HCT116 (cell line): ENCODE data around the gene AMOT. TPM values are rescaled to one million over a fixed set of nuclear protein-coding genes. Genes with fewer than 3 reads are reported as not detected.

Experiments used
- ATAC-seq: fragments of 200-7000 bp; cut with Tn5 transposase; 2 replicates; pipeline ENCODE4 v1.9.1; 2020; ENCODE audit warnings: mild to moderate bottlenecking, moderate library complexity
- BruUV-seq: library from RNA; stranded (reverse); fragments of 400-500 nt; replicated peaks from 2 replicates; lab custom pipeline; 2021; lab: Mats Ljungman, UMichigan
- CTCF ChIA-PET: fragments of 300-600 bp; sonication (Branson Sonifier 250); formaldehyde crosslinking; loops from one replicate; lab custom pipeline; 2021; ENCODE audit warnings: antibody characterized with exemption; lab: Charles Lee
- POLR2A ChIA-PET: fragments of 300-600, 350-600 bp; sonication (Branson Sonifier 250); formaldehyde crosslinking; loops from one replicate; lab custom pipeline; 2021; ENCODE audit warnings: antibody characterized with exemption; lab: Charles Lee
- RAD21 ChIA-PET, 2 experiments: fragments of 300-600 bp; sonication (Branson Sonifier 250); formaldehyde crosslinking; loops; one replicate each; lab custom pipeline; 2023; ENCODE audit warnings: low total read pairs in 2 of 2; ENCODE audit not compliant: uncharacterized antibody in 2 of 2, unreplicated experiment in 2 of 2, low non-redundant PET in 1 of 2; lab: Charles Lee
- DNase-seq: peaks from one replicate; pipeline ENCODE4 v3.0.0-alpha.2; 2010; ENCODE audit warnings: low read depth, low spot score
- H2AFZ ChIP-seq: fragments of 200-600 bp; shearing (Covaris generic), sonication (generic); 2 replicates; pipeline ENCODE4 v1.6.1; 2017; ENCODE audit warnings: low read depth, mixed run types, mixed read lengths, antibody characterized with exemption, low read length; ENCODE audit not compliant: poor library complexity, severe bottlenecking
- H3K27ac ChIP-seq: 2 replicates; pipeline ENCODE4 v1.5.1; 2012; ENCODE audit warnings: low read depth, low read length
- H3K27me3 ChIP-seq: fragments of 200-600 bp; sonication (generic); 2 replicates; pipeline ENCODE4 v1.6.1; 2016; ENCODE audit warnings: mixed run types, low read length, mixed read lengths; ENCODE audit not compliant: insufficient read depth
- H3K36me3 ChIP-seq, 2 experiments: fragments of 200-500 bp in 1 of 2; fragments of 200-600 bp in 1 of 2; sonication (Bioruptor generic) in 1 of 2; sonication (generic) in 1 of 2; 2 replicates each; pipeline versions ENCODE4 v1.5.1 to v1.6.1; 2014 to 2016; ENCODE audit warnings: low read length in 2 of 2, inconsistent platforms in 1 of 2, mixed read lengths in 1 of 2, mixed run types in 1 of 2; ENCODE audit not compliant: insufficient read depth in 2 of 2, control insufficient read depth in 1 of 2
- H3K4me1 ChIP-seq, 2 experiments: fragments of 200-600 bp in 1 of 2; sonication (generic) in 1 of 2; 2 replicates each; pipeline versions ENCODE4 v1.5.1 to v1.6.1; 2012 to 2017; ENCODE audit warnings: low read length in 2 of 2, inconsistent platforms in 1 of 2, mild to moderate bottlenecking in 1 of 2, mixed read lengths in 1 of 2, mixed run types in 1 of 2, moderate library complexity in 1 of 2; ENCODE audit not compliant: insufficient read depth in 2 of 2, control insufficient read depth in 1 of 2
- H3K4me2 ChIP-seq: fragments of 200-600 bp; sonication (generic); 2 replicates; pipeline ENCODE4 v1.6.1; 2017; ENCODE audit warnings: mixed run types, low read length, mixed read lengths
- H3K4me3 ChIP-seq, 2 experiments: fragments of 200-600 bp in 1 of 2; sonication (generic) in 1 of 2; replicated peaks in 1 of 2; 2 replicates each; pipeline ENCODE4 v1.5.1; 2011 to 2016; ENCODE audit warnings: low read length in 2 of 2, control low read depth in 1 of 2, low read depth in 1 of 2, mild to moderate bottlenecking in 1 of 2, mixed read lengths in 1 of 2, mixed run types in 1 of 2
- H3K79me2 ChIP-seq: fragments of 200-600 bp; sonication (generic); 2 replicates; pipeline ENCODE4 v1.6.1; 2017; ENCODE audit warnings: mild to moderate bottlenecking, mixed run types, low read length, moderate library complexity, mixed read lengths; ENCODE audit not compliant: insufficient read depth
- H3K9ac ChIP-seq: fragments of 200-600 bp; sonication (generic); 2 replicates; pipeline ENCODE4 v1.6.1; 2016; ENCODE audit warnings: low read length, mixed read lengths
- H3K9me2 ChIP-seq: fragments of 200-600 bp; sonication (generic), shearing (Covaris generic); 2 replicates; pipeline ENCODE4 v1.6.1; 2017; ENCODE audit warnings: mixed run types, mild to moderate bottlenecking, moderate library complexity; ENCODE audit not compliant: insufficient read depth
- H3K9me3 ChIP-seq, 2 experiments: fragments of 200-500 bp in 1 of 2; fragments of 200-600 bp in 1 of 2; sonication (Bioruptor generic) in 1 of 2; sonication (generic) in 1 of 2; 2 replicates each; pipeline ENCODE4 v1.6.1; 2014 to 2017; ENCODE audit warnings: low read length in 2 of 2, mixed read lengths in 2 of 2, inconsistent platforms in 1 of 2, low read depth in 1 of 2, mild to moderate bottlenecking in 1 of 2, mixed run types in 1 of 2, moderate library complexity in 1 of 2; ENCODE audit not compliant: control insufficient read depth in 1 of 2, insufficient read depth in 1 of 2
- H4K20me1 ChIP-seq: fragments of 200-600 bp; sonication (generic), shearing (Covaris generic); 2 replicates; pipeline ENCODE4 v1.6.1; 2017; ENCODE audit warnings: mixed run types, mild to moderate bottlenecking, moderate library complexity; ENCODE audit not compliant: insufficient read depth
- ATF3 ChIP-seq: IDR thresholded peaks from 2 replicates; pipeline ENCODE4 v1.6.1; 2012
- CBX3 ChIP-seq: IDR thresholded peaks from 2 replicates; pipeline ENCODE4 v1.6.1; 2012; ENCODE audit warnings: low read depth
- CEBPB ChIP-seq: IDR thresholded peaks from 2 replicates; pipeline ENCODE4 v1.6.1; 2012; ENCODE audit warnings: low read depth
- CTCF ChIP-seq, 3 experiments: fragments of 200-600 bp in 1 of 3; sonication (generic) in 1 of 3; IDR thresholded peaks in 2 of 3; conservative IDR thresholded peaks in 1 of 3; 2 replicates each; pipeline ENCODE4 v1.5.1; 2012 to 2017; ENCODE audit warnings: low read depth in 2 of 3, low read length in 2 of 3, antibody characterized with exemption in 1 of 3, borderline replicate concordance in 1 of 3, control low read depth in 1 of 3, mild to moderate bottlenecking in 1 of 3, mixed read lengths in 1 of 3, mixed run types in 1 of 3, moderate library complexity in 1 of 3; ENCODE audit not compliant: insufficient read depth in 1 of 3
- EGR1 ChIP-seq: IDR thresholded peaks from 2 replicates; pipeline ENCODE4 v1.6.1; 2012; ENCODE audit warnings: low read depth
- EZH2phosphoT487 ChIP-seq: fragments of 200-600 bp; IDR thresholded peaks from 2 replicates; pipeline ENCODE4 v1.6.1; 2018; ENCODE audit warnings: antibody characterized with exemption, borderline replicate concordance
- FOSL1 ChIP-seq: IDR thresholded peaks from 2 replicates; pipeline ENCODE4 v1.6.1; 2012; ENCODE audit warnings: low read depth
- JUND ChIP-seq: IDR thresholded peaks from 2 replicates; pipeline ENCODE4 v1.6.1; 2012
- MAX ChIP-seq: IDR thresholded peaks from 2 replicates; pipeline ENCODE4 v1.6.1; 2012
- POLR2A ChIP-seq: IDR thresholded peaks from 2 replicates; pipeline ENCODE4 v1.7.0; 2011; ENCODE audit warnings: borderline replicate concordance; ENCODE audit not compliant: insufficient read depth, insufficient read length; ENCODE audit errors: extremely low read depth
- POLR2AphosphoS5 ChIP-seq: IDR thresholded peaks from 2 replicates; pipeline ENCODE4 v1.6.1; 2011; ENCODE audit warnings: mild to moderate bottlenecking, low read depth, low read length, moderate library complexity
- RAD21 ChIP-seq: IDR thresholded peaks from 2 replicates; pipeline ENCODE4 v1.6.1; 2012; ENCODE audit warnings: low read depth, mild to moderate bottlenecking
- SIN3A ChIP-seq: IDR thresholded peaks from 2 replicates; pipeline ENCODE4 v1.6.1; 2012; ENCODE audit warnings: low read depth
- SP1 ChIP-seq: IDR thresholded peaks from 2 replicates; pipeline ENCODE4 v1.6.1; 2012; ENCODE audit warnings: low read depth
- SRF ChIP-seq: IDR thresholded peaks from 2 replicates; pipeline ENCODE4 v1.6.1; 2012; ENCODE audit warnings: low read depth
- TCF7L2 ChIP-seq: IDR thresholded peaks from 2 replicates; pipeline ENCODE4 v1.7.0; 2011; ENCODE audit warnings: borderline replicate concordance, inconsistent platforms; ENCODE audit not compliant: insufficient read depth, insufficient read length; ENCODE audit errors: extremely low read depth
- YY1 ChIP-seq: IDR thresholded peaks from 2 replicates; pipeline ENCODE4 v1.6.1; 2011; ENCODE audit warnings: low read length, low read depth, moderate library complexity, mild to moderate bottlenecking; ENCODE audit not compliant: insufficient replicate concordance; ENCODE audit errors: extremely low read depth
- ZBTB33 ChIP-seq: IDR thresholded peaks from 2 replicates; pipeline ENCODE4 v1.6.1; 2011; ENCODE audit warnings: mild to moderate bottlenecking, low read length, moderate library complexity; ENCODE audit not compliant: insufficient replicate concordance; ENCODE audit errors: extremely low read depth
- ZNF274 ChIP-seq: fragments of 200-500 bp; sonication (Bioruptor generic); IDR thresholded peaks from 2 replicates; pipeline ENCODE4 v1.6.1; 2014; ENCODE audit warnings: mild to moderate bottlenecking, low read depth, low read length, inconsistent platforms
- intact Hi-C: fragments of 100-400 bp; cut with micrococcal nuclease; formaldehyde crosslinking; loops from 2 replicates; pipeline ENCODE4 v1.10.0; 2022
- total RNA-seq: library from RNA; stranded (reverse); gene quantifications from one replicate; pipeline ENCODE4 v1.2.1, GENCODE V29; 2021; ENCODE audit not compliant: unreplicated experiment
- TF ChIP-seq, protein P1 (sequence below): IDR thresholded peaks from 2 replicates; pipeline ENCODE4 v1.6.1; 2012; ENCODE audit warnings: low read depth

Gene AMOT
- total RNA-seq, 1 experiment from 2014 or later: 7.7 TPM

- no peak for TF ChIP-seq JUND
- no peak for TF ChIP-seq SP1
- TF ChIP-seq MAX: no peak
- TF ChIP-seq SIN3A: no peak
- TF ChIP-seq RAD21: no peak
- TF ChIP-seq EZH2phosphoT487: no peak
- TF ChIP-seq SRF: no peak
- TF ChIP-seq EGR1: no peak
- no peak for TF ChIP-seq ZBTB33
- no peak for TF ChIP-seq CBX3
- no peak for TF ChIP-seq CTCF (IDR thresholded peaks at IDR 0.05 in 2 of 3, conservative IDR thresholded peaks at IDR 0.05 in 1 of 3; ENCODE audit: borderline replicate concordance in 1 of 3, insufficient read depth in 1 of 3, low read depth in 2 of 3, low read length in 2 of 3)
- no peak for TF ChIP-seq ZNF274
- no peak for TF ChIP-seq ATF3
- TF ChIP-seq, protein P1, sequence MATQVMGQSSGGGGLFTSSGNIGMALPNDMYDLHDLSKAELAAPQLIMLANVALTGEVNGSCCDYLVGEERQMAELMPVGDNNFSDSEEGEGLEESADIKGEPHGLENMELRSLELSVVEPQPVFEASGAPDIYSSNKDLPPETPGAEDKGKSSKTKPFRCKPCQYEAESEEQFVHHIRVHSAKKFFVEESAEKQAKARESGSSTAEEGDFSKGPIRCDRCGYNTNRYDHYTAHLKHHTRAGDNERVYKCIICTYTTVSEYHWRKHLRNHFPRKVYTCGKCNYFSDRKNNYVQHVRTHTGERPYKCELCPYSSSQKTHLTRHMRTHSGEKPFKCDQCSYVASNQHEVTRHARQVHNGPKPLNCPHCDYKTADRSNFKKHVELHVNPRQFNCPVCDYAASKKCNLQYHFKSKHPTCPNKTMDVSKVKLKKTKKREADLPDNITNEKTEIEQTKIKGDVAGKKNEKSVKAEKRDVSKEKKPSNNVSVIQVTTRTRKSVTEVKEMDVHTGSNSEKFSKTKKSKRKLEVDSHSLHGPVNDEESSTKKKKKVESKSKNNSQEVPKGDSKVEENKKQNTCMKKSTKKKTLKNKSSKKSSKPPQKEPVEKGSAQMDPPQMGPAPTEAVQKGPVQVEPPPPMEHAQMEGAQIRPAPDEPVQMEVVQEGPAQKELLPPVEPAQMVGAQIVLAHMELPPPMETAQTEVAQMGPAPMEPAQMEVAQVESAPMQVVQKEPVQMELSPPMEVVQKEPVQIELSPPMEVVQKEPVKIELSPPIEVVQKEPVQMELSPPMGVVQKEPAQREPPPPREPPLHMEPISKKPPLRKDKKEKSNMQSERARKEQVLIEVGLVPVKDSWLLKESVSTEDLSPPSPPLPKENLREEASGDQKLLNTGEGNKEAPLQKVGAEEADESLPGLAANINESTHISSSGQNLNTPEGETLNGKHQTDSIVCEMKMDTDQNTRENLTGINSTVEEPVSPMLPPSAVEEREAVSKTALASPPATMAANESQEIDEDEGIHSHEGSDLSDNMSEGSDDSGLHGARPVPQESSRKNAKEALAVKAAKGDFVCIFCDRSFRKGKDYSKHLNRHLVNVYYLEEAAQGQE: no peak
- no peak for TF ChIP-seq FOSL1
- no peak for TF ChIP-seq TCF7L2
- TF ChIP-seq POLR2A: no peak
- TF ChIP-seq POLR2AphosphoS5: no peak
- TF ChIP-seq CEBPB: no peak
- TF ChIP-seq YY1: no peak
- H3K27ac ChIP-seq: no peak overlapping the region
- no peaks in the 10 kb centered on the region for H3K27me3 ChIP-seq
- ChIA-PET POLR2A (no interaction called here), RAD21 (no interaction called here), CTCF (no interaction called here)
- no peaks in the 10 kb centered on the region for H3K36me3 ChIP-seq
- ATAC-seq: no peak
- H3K4me3 ChIP-seq: no peak overlapping the region
- no peak overlapping the region for H2AFZ ChIP-seq
- no peak overlapping the region for H3K9ac ChIP-seq
- H3K79me2 ChIP-seq: no peaks in the 10 kb centered on the region
- no TSS peak for BruUV-seq
- H3K9me2 ChIP-seq: no peaks in the 10 kb centered on the region
- DNase-seq: no peak
- intact Hi-C loops: no loop called here
- no peaks in the 10 kb centered on the region for H3K4me1 ChIP-seq
- no peaks in the 10 kb centered on the region for H3K9me3 ChIP-seq
- H3K4me2 ChIP-seq: no peak overlapping the region
- no peaks in the 10 kb centered on the region for H4K20me1 ChIP-seq
Observed at GRCh38 chrX:112738347-112739033, 102.1 kb downstream of the AMOT start.
